ENCODE data around the gene ASCL3. TPM values are rescaled to one million over a fixed set of nuclear protein-coding genes. Genes with fewer than 3 reads are reported as not detected.

Gene ASCL3
- total RNA-seq, 1 experiment from 2014 or later, result not detected

- no peaks in the 10 kb centered on the region for H3K27me3 Mint-ChIP-seq (ENCODE audit: insufficient read depth, unreplicated experiment)
- H3K36me3 ChIP-seq (ENCODE audit: control insufficient read depth, insufficient read depth, low read length), result no peaks in the 10 kb centered on the region
- ChIA-PET CTCF (no interaction called here), POLR2A (no interaction called here)
- no peaks in the 10 kb centered on the region for H3K4me1 ChIP-seq
- no peaks in the 10 kb centered on the region for H3K27me3 ChIP-seq (replicated peaks; ENCODE audit: control insufficient read depth, insufficient read depth, low read length)
- no peak overlapping the region for H3K27ac Mint-ChIP-seq (ENCODE audit: unreplicated experiment)
- no peaks in the 10 kb centered on the region for H3K9me3 ChIP-seq
- no peaks in the 10 kb centered on the region for H3K36me3 Mint-ChIP-seq (ENCODE audit: insufficient read depth, unreplicated experiment)
- H3K4me3 ChIP-seq (ENCODE audit: low read depth, low read length), result no peak overlapping the region
- no peak for DNase-seq
- intact Hi-C loops (cut with micrococcal nuclease; ENCODE audit: unreplicated experiment), result no loop called here
- H3K4me1 Mint-ChIP-seq (ENCODE audit: low read depth, unreplicated experiment), result no peaks in the 10 kb centered on the region
- no peak overlapping the region for H3K4me3 Mint-ChIP-seq (ENCODE audit: unreplicated experiment)
- no peak for TF ChIP-seq CTCF (IDR thresholded peaks at IDR 0.05; ENCODE audit: insufficient read depth in 1 of 2, low read depth in 1 of 2, low read length in 1 of 2, severe bottlenecking in 1 of 2, unreplicated experiment in 1 of 2)
- H3K9me3 Mint-ChIP-seq (ENCODE audit: unreplicated experiment), result no peaks in the 10 kb centered on the region
- no TSS peak for BruUV-seq (replicated peaks)
Observed at GRCh38 chr11:8971196-8971923, 28.5 kb upstream of the ASCL3 start.

GRCh38 chr11:8967184-8967583, 24.4 kb upstream of the ASCL3 start:
- H3K4me1 Mint-ChIP-seq (ENCODE audit: low read depth, unreplicated experiment), result peaks cover 6% of the 10 kb centered on the region
- BruUV-seq (replicated peaks), result no TSS peak

More at GRCh38 chr11:8967184-8967583, 24.4 kb upstream of the ASCL3 start:
- no peak for DNase-seq
- H3K9me3 ChIP-seq, result no peaks in the 10 kb centered on the region
- Mint-ChIP-seq H3K4me3 (ENCODE audit: unreplicated experiment) (no peak overlapping the region), H3K27me3 (ENCODE audit: insufficient read depth, unreplicated experiment) (no peaks in the 10 kb centered on the region), H3K27ac (ENCODE audit: unreplicated experiment) (no peak overlapping the region), H3K36me3 (ENCODE audit: insufficient read depth, unreplicated experiment) (no peaks in the 10 kb centered on the region), H3K9me3 (ENCODE audit: unreplicated experiment) (no peaks in the 10 kb centered on the region)
- H3K27me3 ChIP-seq (replicated peaks; ENCODE audit: control insufficient read depth, insufficient read depth, low read length), result no peaks in the 10 kb centered on the region
- ChIA-PET POLR2A (no interaction called here), CTCF (no interaction called here)
- no peaks in the 10 kb centered on the region for H3K36me3 ChIP-seq (ENCODE audit: control insufficient read depth, insufficient read depth, low read length)
- no peaks in the 10 kb centered on the region for H3K4me1 ChIP-seq
- intact Hi-C loops (cut with micrococcal nuclease; ENCODE audit: unreplicated experiment), result no loop called here
- no peak overlapping the region for H3K4me3 ChIP-seq (ENCODE audit: low read depth, low read length)
- TF ChIP-seq CTCF (IDR thresholded peaks at IDR 0.05; ENCODE audit: insufficient read depth in 1 of 2, low read depth in 1 of 2, low read length in 1 of 2, severe bottlenecking in 1 of 2, unreplicated experiment in 1 of 2), result no peak
